ENCODE measurements around the gene DLG2. TPM values are rescaled to one million over a fixed set of nuclear protein-coding genes. Genes with fewer than 3 reads are reported as not detected.

DLG2 gene
- total RNA-seq, 2 experiments from 2014 or later: 0.85 to 1.1 TPM

DNA sequence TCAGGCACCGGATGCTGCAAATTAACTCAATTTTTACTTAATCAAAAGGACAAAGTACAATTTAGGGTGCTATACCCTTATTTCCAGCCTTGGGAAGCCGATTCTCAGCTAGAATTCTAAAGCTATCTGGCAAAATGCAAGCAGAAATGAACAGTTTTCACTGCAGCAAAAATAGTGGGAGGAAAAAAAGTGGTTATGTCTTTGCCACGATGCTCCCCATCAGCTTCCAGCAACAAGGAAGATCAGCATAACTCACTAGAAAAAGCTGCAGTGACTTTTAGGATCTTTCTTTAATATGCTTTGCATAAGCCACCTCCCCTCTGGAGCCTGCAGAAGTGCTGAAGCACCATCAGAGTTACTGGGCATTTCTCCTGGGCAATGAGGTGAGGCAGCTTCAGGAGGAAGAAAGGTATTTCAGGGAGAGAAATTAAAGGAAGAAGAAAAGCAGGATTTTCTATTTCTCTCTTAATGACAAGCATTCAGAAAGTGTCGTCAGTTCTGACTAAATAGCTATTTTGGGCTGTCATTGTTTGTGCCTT, 702.9 kb downstream of the DLG2 start:
- POLR2A ChIA-PET: no interaction called here
- no peak for DNase-seq
- H3K9me3 Mint-ChIP-seq: peaks cover 7% of the 10 kb centered on the region
- H3K4me3 Mint-ChIP-seq: no peak overlapping the region
- no peaks in the 10 kb centered on the region for H3K27me3 Mint-ChIP-seq
- H3K36me3 Mint-ChIP-seq (ENCODE audit: low read depth): no peaks in the 10 kb centered on the region
- CTCF ChIA-PET: interaction anchor here (0.6 kb wide), 1 partner anchor 105 kb away, joined by 3 read pairs; no protein-coding TSS in a partner anchor
- no peak overlapping the region for H3K27ac Mint-ChIP-seq
- no peaks in the 10 kb centered on the region for H3K4me1 Mint-ChIP-seq

GRCh38 chr11:84923489-84923888, 703.7 kb downstream of the DLG2 start:
- H3K4me1 Mint-ChIP-seq: no peaks in the 10 kb centered on the region
- no peaks in the 10 kb centered on the region for H3K27me3 Mint-ChIP-seq
- H3K4me3 Mint-ChIP-seq: no peak overlapping the region
- ChIA-PET POLR2A (no interaction called here), CTCF (no interaction called here)
- no peak for DNase-seq
- no peak overlapping the region for H3K27ac Mint-ChIP-seq
- H3K36me3 Mint-ChIP-seq (ENCODE audit: low read depth): no peaks in the 10 kb centered on the region
- peaks cover 7% of the 10 kb centered on the region for H3K9me3 Mint-ChIP-seq

DNA sequence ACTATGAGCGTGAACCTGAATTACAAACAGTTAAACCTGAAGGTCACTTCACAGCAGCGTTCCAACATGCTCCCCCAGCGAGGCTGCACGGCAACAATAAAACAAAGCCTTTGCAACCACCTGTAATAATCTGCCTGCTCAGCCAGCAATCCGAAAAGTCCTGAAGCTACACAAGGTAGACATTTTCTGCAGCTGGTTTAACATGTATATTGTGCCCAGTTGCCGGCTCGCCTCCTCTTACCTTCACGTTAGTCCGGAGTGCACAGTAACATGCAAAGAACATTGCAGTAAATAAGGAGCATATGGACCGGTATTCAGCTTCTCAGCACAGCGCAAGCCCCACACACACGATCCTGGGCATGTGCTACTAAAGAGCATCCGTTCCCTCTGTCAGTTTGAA, 704.3 kb downstream of the DLG2 start:
- ChIA-PET CTCF (no interaction called here), POLR2A (no interaction called here)
- H3K4me1 Mint-ChIP-seq: no peaks in the 10 kb centered on the region
- no peaks in the 10 kb centered on the region for H3K36me3 Mint-ChIP-seq (ENCODE audit: low read depth)
- no peak overlapping the region for H3K4me3 Mint-ChIP-seq
- H3K9me3 Mint-ChIP-seq: peaks cover 7% of the 10 kb centered on the region
- H3K27me3 Mint-ChIP-seq: no peaks in the 10 kb centered on the region
- H3K27ac Mint-ChIP-seq: no peak overlapping the region
- DNase-seq: no peak

- DNase-seq: no peak
- Mint-ChIP-seq H3K4me3 (no peak overlapping the region), H3K27me3 (no peaks in the 10 kb centered on the region), H3K36me3 (ENCODE audit: low read depth) (no peaks in the 10 kb centered on the region), H3K27ac (no peak overlapping the region), H3K4me1 (no peaks in the 10 kb centered on the region), H3K9me3 (peaks cover 7% of the 10 kb centered on the region)
- CTCF ChIA-PET: no interaction called here
- POLR2A ChIA-PET: no interaction called here
Measured at GRCh38 chr11:84922212-84922805, 704.8 kb downstream of the DLG2 start.

DNA sequence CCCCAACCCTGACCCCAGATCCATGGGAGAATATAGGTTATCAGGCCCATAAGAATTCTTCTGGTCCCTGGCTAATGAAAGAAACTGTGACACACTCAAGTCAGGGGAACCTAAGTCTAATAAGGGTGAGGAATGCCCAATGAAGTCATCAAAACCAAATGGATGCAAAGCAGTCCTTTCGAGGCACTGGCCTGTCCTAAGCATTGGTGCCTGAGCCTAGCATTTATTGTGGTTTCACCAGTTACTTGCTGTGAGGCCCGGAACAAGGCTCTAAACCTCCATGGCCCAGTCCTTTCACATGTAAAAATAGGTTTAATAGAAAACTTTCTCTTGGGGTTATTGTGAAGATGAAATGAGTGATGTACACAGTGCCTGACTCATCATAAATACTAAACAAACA, 712.6 kb downstream of the DLG2 start:
- ChIA-PET POLR2A (no interaction called here), CTCF (no interaction called here)
- Mint-ChIP-seq H3K27me3 (no peaks in the 10 kb centered on the region), H3K4me1 (no peaks in the 10 kb centered on the region), H3K36me3 (ENCODE audit: low read depth) (no peaks in the 10 kb centered on the region), H3K27ac (no peak overlapping the region), H3K9me3 (peaks cover 19% of the 10 kb centered on the region), H3K4me3 (no peak overlapping the region)
- no peak for DNase-seq

- H3K27me3 Mint-ChIP-seq: no peaks in the 10 kb centered on the region
- POLR2A ChIA-PET: no interaction called here
- no peak overlapping the region for H3K4me3 Mint-ChIP-seq
Measured at GRCh38 chr11:84909740-84910139, 717.4 kb downstream of the DLG2 start.

DNA sequence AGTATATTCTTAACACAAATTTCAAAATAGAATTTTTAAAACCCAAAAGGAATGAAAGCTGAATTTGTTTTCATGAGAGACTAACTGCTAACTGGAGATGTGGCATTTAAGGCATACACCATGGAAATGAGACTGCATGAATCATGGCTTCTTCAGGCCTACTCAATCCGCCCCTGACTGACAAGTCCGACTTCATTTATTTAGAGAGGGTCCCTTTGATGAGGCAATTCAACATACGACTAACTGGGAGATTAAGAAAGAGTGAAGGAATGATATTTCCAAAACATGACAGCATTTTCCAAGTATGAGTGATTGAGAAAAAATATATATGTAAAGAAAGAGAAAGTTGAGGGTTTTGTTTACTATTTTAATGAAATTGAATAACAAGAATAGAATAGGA, 720.1 kb downstream of the DLG2 start:
- Mint-ChIP-seq H3K4me3 (no peak overlapping the region), H3K36me3 (ENCODE audit: low read depth) (no peaks in the 10 kb centered on the region), H3K27ac (no peak overlapping the region), H3K27me3 (no peaks in the 10 kb centered on the region), H3K9me3 (peaks cover 12% of the 10 kb centered on the region), H3K4me1 (no peaks in the 10 kb centered on the region)
- POLR2A ChIA-PET: no interaction called here
- CTCF ChIA-PET: no interaction called here
- DNase-seq: no peak

More at GRCh38 chr11:84909740-84910139, 717.4 kb downstream of the DLG2 start:
- no peaks in the 10 kb centered on the region for H3K4me1 Mint-ChIP-seq
- no peaks in the 10 kb centered on the region for H3K36me3 Mint-ChIP-seq (ENCODE audit: low read depth)
- CTCF ChIA-PET: interaction anchor here (0.6 kb wide), 1 partner anchor 138 kb away, joined by 3 read pairs; no protein-coding TSS in a partner anchor
- peaks cover 15% of the 10 kb centered on the region for H3K9me3 Mint-ChIP-seq
- no peak overlapping the region for H3K27ac Mint-ChIP-seq
- no peak for DNase-seq

GRCh38 chr11:84905411-84905810, 721.7 kb downstream of the DLG2 start:
- Mint-ChIP-seq H3K4me1 (no peaks in the 10 kb centered on the region), H3K27me3 (no peaks in the 10 kb centered on the region), H3K27ac (no peak overlapping the region), H3K4me3 (no peak overlapping the region), H3K36me3 (ENCODE audit: low read depth) (no peaks in the 10 kb centered on the region), H3K9me3 (peaks cover 9% of the 10 kb centered on the region)
- CTCF ChIA-PET: no interaction called here
- no peak for DNase-seq
- POLR2A ChIA-PET: no interaction called here

DNA sequence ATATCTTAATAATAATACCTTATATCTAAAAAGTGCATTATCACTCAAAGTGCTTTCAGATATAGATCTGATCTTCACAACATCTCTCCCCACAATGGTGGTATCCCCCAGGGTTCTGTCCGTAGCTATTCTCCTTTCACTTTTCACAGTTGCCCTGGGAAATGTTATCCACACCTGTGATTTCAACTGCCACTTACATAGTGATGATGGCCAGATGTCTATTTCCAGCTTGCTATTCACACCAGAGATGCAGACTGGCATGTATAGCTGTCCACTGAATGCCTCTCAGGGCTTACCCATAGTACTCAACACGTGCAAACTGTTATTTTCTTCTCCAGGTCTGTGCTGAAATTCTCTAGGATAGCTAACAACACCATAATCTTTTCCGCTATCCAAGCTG, 724.7 kb downstream of the DLG2 start:
- Mint-ChIP-seq H3K27me3 (no peaks in the 10 kb centered on the region), H3K9me3 (peaks cover 8% of the 10 kb centered on the region), H3K4me3 (no peak overlapping the region), H3K27ac (no peak overlapping the region), H3K36me3 (ENCODE audit: low read depth) (no peaks in the 10 kb centered on the region), H3K4me1 (no peaks in the 10 kb centered on the region)
- CTCF ChIA-PET: no interaction called here
- no peak for DNase-seq
- POLR2A ChIA-PET: no interaction called here

DNA sequence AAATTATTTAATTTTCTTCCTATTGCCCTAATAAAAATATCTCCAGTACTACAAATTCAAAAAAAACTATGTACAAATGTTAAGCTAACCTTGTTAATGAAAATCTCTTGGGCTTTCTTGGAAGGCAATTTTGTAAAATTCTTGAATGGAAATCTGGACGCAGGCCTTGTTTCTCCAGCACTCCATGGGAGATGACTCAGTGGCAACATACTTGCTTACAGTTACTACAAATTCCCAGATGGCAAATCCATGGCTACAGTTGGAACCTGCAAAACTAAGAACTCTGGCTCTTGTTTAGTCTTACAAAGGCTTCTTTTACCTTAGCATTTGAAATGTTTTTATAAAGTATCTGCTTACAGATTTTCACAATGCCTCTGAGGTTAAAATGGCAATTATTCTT, 725.2 kb downstream of the DLG2 start:
- no peak overlapping the region for H3K27ac Mint-ChIP-seq
- DNase-seq: no peak
- ChIA-PET POLR2A (no interaction called here), CTCF (no interaction called here)
- H3K9me3 Mint-ChIP-seq: peaks cover 3% of the 10 kb centered on the region
- H3K4me3 Mint-ChIP-seq: no peak overlapping the region
- no peaks in the 10 kb centered on the region for H3K36me3 Mint-ChIP-seq (ENCODE audit: low read depth)
- H3K27me3 Mint-ChIP-seq: no peaks in the 10 kb centered on the region
- no peaks in the 10 kb centered on the region for H3K4me1 Mint-ChIP-seq

DNA sequence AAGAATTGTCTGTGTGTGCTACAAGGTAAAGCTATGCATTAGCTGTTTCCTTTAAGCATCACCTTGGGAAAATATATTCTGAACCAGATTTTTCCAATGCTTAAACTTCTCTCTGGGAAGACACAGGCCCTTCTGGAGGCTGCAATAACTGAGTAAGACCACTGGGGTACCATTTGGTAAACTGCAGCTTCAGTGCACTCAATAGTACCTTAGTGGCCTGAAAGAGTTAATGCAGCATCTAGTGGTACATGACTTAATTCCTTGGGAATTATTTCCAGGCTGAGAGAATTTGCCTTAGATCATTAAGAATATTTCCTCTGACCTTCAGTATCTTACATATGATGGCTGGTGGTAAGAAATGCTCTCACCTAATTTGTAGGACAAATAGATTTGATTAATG, 727.4 kb downstream of the DLG2 start:
- no peak overlapping the region for H3K4me3 Mint-ChIP-seq
- no peaks in the 10 kb centered on the region for H3K4me1 Mint-ChIP-seq
- H3K27ac Mint-ChIP-seq: no peak overlapping the region
- peaks cover 3% of the 10 kb centered on the region for H3K9me3 Mint-ChIP-seq
- no peaks in the 10 kb centered on the region for H3K36me3 Mint-ChIP-seq (ENCODE audit: low read depth)
- H3K27me3 Mint-ChIP-seq: no peaks in the 10 kb centered on the region
- CTCF ChIA-PET: no interaction called here
- POLR2A ChIA-PET: no interaction called here
- DNase-seq: no peak

DNA sequence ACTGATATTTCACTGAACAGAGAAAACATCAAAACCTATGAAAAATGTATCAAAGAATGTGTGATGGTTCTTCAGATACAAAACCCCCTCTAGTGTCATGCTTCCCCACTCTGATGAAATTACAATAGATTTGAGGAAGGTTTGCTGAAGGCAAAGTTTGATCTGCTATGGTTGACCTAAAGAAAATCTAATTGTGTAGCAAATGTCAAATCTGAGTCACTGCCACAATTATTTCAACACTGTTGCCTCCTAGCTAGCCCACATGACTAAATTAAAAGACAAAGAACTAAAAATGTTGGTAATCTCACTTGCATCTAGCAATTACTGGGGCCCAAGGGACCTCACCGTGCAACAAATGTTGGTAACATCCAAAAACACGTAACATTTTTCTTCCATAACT, 728.0 kb downstream of the DLG2 start:
- ChIA-PET CTCF (no interaction called here), POLR2A (no interaction called here)
- no peaks in the 10 kb centered on the region for H3K27me3 Mint-ChIP-seq
- no peak overlapping the region for H3K4me3 Mint-ChIP-seq
- no peaks in the 10 kb centered on the region for H3K36me3 Mint-ChIP-seq (ENCODE audit: low read depth)
- no peak for DNase-seq
- peaks cover 3% of the 10 kb centered on the region for H3K9me3 Mint-ChIP-seq
- H3K4me1 Mint-ChIP-seq: no peaks in the 10 kb centered on the region
- no peak overlapping the region for H3K27ac Mint-ChIP-seq

GRCh38 chr11:84894666-84895065, 732.5 kb downstream of the DLG2 start:
- no peaks in the 10 kb centered on the region for H3K36me3 Mint-ChIP-seq (ENCODE audit: low read depth)
- POLR2A ChIA-PET: no interaction called here
- CTCF ChIA-PET: no interaction called here
- H3K27ac Mint-ChIP-seq: no peak overlapping the region
- no peaks in the 10 kb centered on the region for H3K9me3 Mint-ChIP-seq
- no peaks in the 10 kb centered on the region for H3K4me1 Mint-ChIP-seq
- no peak for DNase-seq
- no peak overlapping the region for H3K4me3 Mint-ChIP-seq
- H3K27me3 Mint-ChIP-seq: no peaks in the 10 kb centered on the region

- Mint-ChIP-seq H3K36me3 (ENCODE audit: low read depth) (no peaks in the 10 kb centered on the region), H3K27ac (no peak overlapping the region), H3K4me1 (no peaks in the 10 kb centered on the region), H3K4me3 (no peak overlapping the region), H3K27me3 (no peaks in the 10 kb centered on the region), H3K9me3 (no peaks in the 10 kb centered on the region)
- CTCF ChIA-PET: no interaction called here
- POLR2A ChIA-PET: no interaction called here
- no peak for DNase-seq
Measured at GRCh38 chr11:84890676-84891075, 736.5 kb downstream of the DLG2 start.
